ENCODE data around the gene ADAMTS20.
"Not testable (repeated sequence)": the region's sequence is repeated elsewhere in the genome, so short reads cannot be mapped to it uniquely, and the experiment has no call there.

Gene ADAMTS20

GRCh38 chr12:43551279-43551970, 578 bp downstream of the ADAMTS20 start:
- TF ChIP-seq, protein P1, sequence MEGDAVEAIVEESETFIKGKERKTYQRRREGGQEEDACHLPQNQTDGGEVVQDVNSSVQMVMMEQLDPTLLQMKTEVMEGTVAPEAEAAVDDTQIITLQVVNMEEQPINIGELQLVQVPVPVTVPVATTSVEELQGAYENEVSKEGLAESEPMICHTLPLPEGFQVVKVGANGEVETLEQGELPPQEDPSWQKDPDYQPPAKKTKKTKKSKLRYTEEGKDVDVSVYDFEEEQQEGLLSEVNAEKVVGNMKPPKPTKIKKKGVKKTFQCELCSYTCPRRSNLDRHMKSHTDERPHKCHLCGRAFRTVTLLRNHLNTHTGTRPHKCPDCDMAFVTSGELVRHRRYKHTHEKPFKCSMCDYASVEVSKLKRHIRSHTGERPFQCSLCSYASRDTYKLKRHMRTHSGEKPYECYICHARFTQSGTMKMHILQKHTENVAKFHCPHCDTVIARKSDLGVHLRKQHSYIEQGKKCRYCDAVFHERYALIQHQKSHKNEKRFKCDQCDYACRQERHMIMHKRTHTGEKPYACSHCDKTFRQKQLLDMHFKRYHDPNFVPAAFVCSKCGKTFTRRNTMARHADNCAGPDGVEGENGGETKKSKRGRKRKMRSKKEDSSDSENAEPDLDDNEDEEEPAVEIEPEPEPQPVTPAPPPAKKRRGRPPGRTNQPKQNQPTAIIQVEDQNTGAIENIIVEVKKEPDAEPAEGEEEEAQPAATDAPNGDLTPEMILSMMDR (IDR thresholded peaks at IDR 0.05; ENCODE audit: insufficient read depth, missing control alignments), result no peak
- FAIRE-seq (no peak), DNase-seq (ENCODE audit: insufficient read length, low spot score) (peak; percentile 15)

DNA sequence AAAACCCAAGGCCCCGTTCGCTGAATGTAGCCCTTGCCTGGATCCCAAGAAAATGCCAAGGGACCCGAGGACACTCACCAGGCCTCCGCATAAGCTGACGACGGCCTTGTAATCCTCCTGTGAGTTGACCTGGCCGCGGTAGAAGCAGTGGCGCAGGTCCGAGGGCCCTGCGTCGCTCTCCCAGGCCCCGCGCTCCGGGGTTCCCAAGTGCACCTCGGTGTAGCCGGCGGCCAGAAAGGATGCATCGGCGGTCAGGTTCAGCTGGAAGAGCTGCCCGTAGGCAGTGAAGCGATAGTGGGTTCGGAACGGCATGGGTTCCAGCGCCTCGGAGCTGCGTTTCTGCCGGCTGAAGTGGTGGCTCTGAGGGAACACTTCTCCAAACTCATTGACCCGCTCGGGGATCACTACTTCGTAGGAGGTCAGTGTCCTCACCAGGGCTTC, 1.2 kb downstream of the ADAMTS20 start:
- DNase-seq (ENCODE audit: insufficient read length, low spot score) (no peak), FAIRE-seq (no peak)
- TF ChIP-seq, protein P1 (IDR thresholded peaks at IDR 0.05; ENCODE audit: insufficient read depth, missing control alignments), result no peak

DNA sequence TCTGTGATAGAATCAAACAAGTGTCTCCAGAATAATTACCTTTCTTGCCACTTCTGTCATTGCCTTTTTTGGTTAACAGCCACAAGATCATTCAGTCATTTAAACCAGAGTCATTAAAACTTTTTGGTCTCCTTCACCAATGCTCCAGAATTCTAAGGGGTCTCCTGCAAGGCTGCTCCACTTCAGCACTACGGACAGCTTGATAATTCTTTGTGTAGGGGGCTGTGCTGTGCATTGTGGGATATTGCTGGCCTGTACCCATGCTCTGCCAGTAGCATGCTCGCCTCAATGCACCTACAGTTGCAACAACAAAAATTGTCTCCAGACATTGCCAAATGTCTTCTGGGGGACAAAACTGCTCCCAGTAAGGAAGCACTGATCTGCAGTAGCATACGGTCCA, 7.3 kb downstream of the ADAMTS20 start:
- FAIRE-seq, result no peak
- no peak for DNase-seq (ENCODE audit: insufficient read length, low spot score)
- TF ChIP-seq, protein P1 (IDR thresholded peaks at IDR 0.05; ENCODE audit: insufficient read depth, missing control alignments), result no peak

DNA sequence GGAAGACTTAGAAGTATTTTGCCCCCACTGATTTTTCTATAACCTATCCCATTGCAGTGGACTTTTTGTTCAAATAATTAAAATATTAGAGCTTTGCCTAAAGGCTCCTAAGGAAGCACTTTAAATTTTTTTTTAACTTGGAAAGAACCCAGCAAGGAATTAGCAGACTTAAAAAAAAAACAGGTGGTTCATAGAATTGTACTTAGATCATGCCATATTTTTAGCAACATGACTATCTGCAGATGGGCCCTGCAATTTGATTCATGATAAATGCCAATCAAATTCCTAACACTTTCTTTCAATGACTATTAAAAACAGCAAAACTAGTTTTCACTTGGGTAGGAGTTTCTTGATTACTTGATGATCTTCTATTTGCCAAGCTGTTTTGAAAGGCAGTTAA, 11.5 kb downstream of the ADAMTS20 start:
- FAIRE-seq (no peak), DNase-seq (ENCODE audit: insufficient read length, low spot score) (no peak)
- TF ChIP-seq, protein P1 (IDR thresholded peaks at IDR 0.05; ENCODE audit: insufficient read depth, missing control alignments), result no peak

DNA sequence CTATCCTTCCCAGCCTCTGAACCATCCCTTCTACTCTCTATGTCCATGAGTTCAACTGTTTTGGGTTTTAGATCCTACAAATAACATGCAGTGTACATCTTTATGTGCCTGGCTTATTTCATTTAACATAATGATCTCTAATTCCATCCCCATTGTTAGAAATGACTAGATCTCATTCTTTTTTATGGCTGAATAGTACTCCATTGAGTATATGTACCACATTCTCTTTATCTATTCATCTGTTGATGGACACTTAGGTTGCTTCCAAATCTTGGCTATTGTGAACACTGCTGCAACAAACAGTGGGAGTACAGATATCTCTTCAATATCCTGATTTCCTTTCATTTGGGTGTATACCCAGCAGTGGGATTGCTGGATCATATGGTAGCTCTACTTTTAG, 14.3 kb downstream of the ADAMTS20 start:
- DNase-seq (ENCODE audit: insufficient read length, low spot score); FAIRE-seq: not testable (repeated sequence)

DNA sequence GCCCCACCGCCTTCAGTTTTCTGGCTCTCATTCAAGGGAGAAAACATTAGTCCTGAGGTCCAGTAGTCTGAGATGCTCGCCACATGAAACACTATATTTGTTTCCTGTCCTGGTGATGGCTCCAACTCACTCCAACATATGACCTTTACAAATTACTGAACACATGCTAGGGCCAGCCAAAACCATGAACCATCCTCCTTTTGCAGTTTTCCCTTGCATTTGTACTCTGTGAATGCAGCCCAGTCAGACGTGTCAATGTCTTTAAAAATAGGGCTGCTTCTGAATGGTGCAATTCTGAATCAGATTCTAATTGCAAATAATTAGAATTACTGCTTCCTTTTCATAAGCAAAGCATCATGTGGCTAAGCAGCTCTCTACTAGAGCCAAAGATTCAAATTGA, 36.0 kb downstream of the ADAMTS20 start:
- FAIRE-seq, result no peak
- TF ChIP-seq, protein P1 (IDR thresholded peaks at IDR 0.05; ENCODE audit: insufficient read depth, missing control alignments), result no peak
- no peak for DNase-seq (ENCODE audit: insufficient read length, low spot score)

GRCh38 chr12:43501703-43502102, 50.3 kb downstream of the ADAMTS20 start:
- DNase-seq (ENCODE audit: insufficient read length, low spot score) (no peak), FAIRE-seq (no peak)
- TF ChIP-seq, protein P1 (IDR thresholded peaks at IDR 0.05; ENCODE audit: insufficient read depth, missing control alignments), result peak; percentile 81

All from D721Med (cell line).